ENCODE data around the gene SURF4. TPM values are rescaled to one million over a fixed set of nuclear protein-coding genes. Genes with fewer than 3 reads are reported as not detected.
"Not testable (repeated sequence)": the region's sequence is repeated elsewhere in the genome, so short reads cannot be mapped to it uniquely, and the experiment has no call there.

SURF4 gene
- polyA plus RNA-seq, 3 donors = 161 to 181 (median 175) TPM

GRCh38 chr9:133404454-133405002, 28.7 kb upstream of the SURF4 start:
- no peak for DNase-seq (ENCODE audit: extremely low read depth in 1 of 11, low read depth in 9 of 11, low spot score in 4 of 11)

GRCh38 chr9:133403766-133404453, 28.1 kb upstream of the SURF4 start:
- no peak for DNase-seq (ENCODE audit: extremely low read depth in 1 of 11, low read depth in 9 of 11, low spot score in 4 of 11)

DNA sequence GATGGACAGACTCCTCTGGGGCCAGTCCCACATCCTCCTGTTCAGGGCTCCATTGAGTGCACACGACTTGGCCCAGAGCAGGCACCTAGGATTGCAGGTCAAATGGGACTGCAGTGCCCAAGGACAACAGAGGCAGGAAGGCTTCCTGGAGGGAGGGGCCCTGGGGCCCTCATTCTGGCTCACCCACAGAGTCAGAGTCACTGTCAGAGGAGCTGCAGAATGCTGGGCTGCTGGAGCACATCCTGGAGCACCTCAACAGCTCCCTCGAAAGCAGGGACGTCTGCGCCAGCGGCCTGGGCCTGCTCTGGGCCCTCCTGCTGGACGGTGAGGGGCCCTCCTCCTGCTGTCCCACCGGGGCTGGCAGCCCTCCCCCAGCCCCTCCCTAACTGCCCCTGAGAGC, 26.8 kb upstream of the SURF4 start:
- DNase-seq (ENCODE audit: extremely low read depth in 1 of 11, low read depth in 9 of 11, low spot score in 4 of 11) = no peak

DNA sequence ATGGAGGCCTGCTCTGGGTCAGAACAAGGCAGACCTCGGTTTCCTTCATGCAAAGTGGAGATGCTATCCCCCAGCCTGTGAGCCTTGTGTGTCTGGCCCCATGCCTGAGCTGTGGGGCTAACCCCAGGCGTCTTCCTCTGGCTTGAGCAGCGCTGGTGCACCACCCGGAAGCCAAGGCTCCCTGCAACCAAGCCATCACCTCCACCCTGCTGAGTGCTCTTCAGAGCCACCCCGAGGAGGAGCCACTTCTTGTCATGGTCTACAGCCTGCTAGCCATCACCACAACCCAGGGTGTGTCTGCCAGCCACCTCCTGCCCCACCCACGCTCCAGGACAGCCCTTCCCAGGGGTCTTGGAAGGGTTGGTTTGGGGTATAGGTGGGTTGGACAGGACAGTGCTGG, 25.7 kb upstream of the SURF4 start:
- DNase-seq (ENCODE audit: extremely low read depth in 1 of 11, low read depth in 9 of 11, low spot score in 4 of 11) = no peak

DNA sequence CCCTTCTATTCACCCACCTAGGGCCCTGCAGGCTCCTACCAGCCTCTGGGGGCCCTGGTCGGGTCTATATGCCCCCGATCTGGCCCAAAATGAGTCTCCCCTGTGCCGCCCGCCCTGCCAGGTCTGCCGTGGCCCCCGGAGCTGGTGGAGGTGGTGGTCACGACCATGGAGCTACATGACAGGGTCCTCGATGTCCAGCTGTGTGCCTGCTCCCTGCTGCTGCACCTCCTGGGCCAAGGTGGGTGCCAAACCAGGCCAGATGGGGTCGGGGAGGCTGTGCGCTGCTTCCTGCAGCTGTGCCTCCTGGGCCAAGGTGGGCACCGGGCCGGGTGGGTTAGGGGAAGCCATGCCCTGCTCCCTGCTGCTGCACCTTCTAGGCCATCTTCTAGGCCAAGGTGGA, 24.4 kb upstream of the SURF4 start:
- no peak for DNase-seq (ENCODE audit: extremely low read depth in 1 of 11, low read depth in 9 of 11, low spot score in 4 of 11)

DNA sequence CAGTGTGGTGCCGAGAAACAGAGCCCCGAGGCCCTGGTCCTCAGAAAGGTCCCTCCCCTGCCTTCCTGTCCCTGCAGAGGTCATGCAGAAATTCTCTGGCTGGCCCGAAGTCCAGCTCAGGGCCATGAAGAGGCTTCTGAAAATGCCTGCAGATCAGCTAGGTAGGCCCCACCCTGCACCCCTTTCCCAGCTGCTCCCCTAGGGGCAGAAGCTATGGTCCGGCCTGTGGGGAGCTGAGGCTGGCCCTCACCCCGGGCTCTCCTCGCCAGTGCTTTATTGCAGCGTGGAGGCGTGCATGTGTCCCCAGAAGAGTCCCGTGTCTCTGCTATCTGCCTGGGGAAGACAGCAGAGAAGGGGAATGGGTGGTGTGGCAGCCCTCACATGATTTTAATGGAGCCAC, 22.0 kb upstream of the SURF4 start:
- no peak for DNase-seq (ENCODE audit: extremely low read depth in 1 of 11, low read depth in 9 of 11, low spot score in 4 of 11)

- no peak for DNase-seq (ENCODE audit: extremely low read depth in 1 of 11, low read depth in 9 of 11, low spot score in 4 of 11)
These were observed 21.5 kb upstream of the SURF4 start for GRCh38 chr9:133397370-133397769.

DNA sequence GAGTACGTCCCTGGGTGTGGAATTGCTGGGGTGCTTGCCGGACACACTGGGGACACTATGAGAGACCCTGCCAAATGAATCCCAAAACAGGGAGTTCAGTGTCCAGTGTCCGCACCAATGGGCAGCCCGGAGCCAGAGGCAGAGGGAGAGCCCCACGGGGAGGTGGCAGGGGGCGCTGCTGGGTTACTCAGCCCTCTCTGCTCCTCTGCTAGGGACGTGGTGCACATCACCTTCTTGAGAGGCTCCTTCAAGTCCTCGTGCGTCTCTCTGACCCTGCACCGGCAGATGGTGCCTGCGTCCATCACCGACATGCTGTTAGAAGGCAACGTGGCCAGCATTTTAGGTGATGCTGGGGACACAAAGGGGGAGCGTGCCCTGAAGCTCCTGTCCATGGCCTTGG, 21.1 kb upstream of the SURF4 start:
- DNase-seq (ENCODE audit: extremely low read depth in 1 of 11, low read depth in 9 of 11, low spot score in 4 of 11) = no peak

GRCh38 chr9:133394687-133395271, 18.9 kb upstream of the SURF4 start:
- DNase-seq (ENCODE audit: extremely low read depth in 1 of 11, low read depth in 9 of 11, low spot score in 4 of 11) = no peak

DNA sequence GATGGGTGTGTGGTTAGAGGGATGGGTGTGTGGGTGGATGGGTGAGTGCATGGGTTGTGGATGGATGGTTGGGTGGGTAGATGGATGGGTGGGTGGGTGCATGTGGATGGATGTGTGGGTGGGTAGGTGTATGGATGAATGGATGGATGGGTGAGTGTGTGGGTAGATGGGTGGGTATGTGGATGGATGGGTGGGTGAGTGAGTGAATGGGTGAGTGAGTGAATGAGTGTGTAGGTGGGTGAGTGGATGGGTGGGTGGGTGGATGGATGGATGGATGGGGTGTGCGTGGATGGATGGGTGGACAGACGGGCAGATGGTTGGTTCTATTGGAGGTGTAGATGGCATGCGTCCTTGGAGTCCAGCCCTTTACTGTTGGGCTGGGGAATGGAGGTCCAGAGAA, 17.5 kb upstream of the SURF4 start:
- DNase-seq (ENCODE audit: extremely low read depth in 1 of 11, low read depth in 9 of 11, low spot score in 4 of 11) = no peak

- not testable (repeated sequence) for DNase-seq (ENCODE audit: extremely low read depth in 1 of 11, low read depth in 9 of 11, low spot score in 4 of 11)
These were observed 16.4 kb upstream of the SURF4 start for GRCh38 chr9:133392308-133392707.

- not testable (repeated sequence) for DNase-seq (ENCODE audit: extremely low read depth in 1 of 11, low read depth in 9 of 11, low spot score in 4 of 11)
These were observed 15.6 kb upstream of the SURF4 start for GRCh38 chr9:133391449-133391848.

GRCh38 chr9:133390713-133391112, 14.9 kb upstream of the SURF4 start:
- no peak for DNase-seq (ENCODE audit: extremely low read depth in 1 of 11, low read depth in 9 of 11, low spot score in 4 of 11)

DNA sequence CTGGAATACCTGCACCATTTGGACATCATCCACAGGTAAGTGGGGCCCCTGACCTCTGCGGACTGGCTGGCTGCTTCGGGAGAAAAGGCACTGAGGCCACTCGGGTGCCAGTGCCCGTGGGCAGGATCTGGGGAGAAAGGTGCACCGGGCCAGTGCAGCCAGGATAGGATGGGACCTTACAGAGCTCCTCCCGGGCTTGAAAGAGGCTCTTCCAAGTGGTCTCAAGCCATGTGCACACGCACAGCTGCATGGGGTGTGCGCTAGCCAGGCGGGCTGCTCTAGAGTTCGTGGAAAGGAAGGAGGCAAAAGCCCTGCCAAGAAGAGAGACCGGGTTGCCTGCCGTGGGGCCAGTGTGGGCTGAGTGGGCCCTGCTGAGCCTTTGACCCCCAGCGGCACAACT, 13.7 kb upstream of the SURF4 start:
- no peak for DNase-seq (ENCODE audit: extremely low read depth in 1 of 11, low read depth in 9 of 11, low spot score in 4 of 11)

DNA sequence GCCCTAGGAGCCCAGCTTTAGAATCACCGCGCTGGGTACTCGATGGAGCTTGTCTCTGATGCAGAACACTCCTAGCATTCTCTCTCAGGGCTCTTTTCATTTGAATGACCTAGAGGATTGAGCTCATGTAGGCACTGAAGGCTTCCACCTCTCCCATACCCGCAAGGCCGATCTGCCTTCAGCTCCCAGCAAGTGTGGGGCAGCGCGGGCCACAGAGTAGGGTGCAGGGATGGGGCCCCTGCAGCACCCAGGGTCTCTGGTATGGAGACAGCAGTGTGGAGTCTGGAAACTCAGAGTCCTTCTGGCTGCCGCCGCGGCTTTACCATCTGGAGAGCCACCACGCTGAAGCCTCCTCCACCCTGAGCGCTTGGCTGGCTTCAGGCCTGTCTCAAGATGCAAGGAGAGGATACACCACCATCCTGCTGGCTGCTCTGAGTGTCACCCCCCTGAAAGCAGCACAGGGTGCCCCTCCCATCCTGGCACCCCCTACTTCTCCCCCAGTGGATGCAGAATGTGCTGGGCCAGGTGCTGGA, 13.2 kb upstream of the SURF4 start:
- no peak for DNase-seq (ENCODE audit: extremely low read depth in 1 of 11, low read depth in 9 of 11, low spot score in 4 of 11)

DNA sequence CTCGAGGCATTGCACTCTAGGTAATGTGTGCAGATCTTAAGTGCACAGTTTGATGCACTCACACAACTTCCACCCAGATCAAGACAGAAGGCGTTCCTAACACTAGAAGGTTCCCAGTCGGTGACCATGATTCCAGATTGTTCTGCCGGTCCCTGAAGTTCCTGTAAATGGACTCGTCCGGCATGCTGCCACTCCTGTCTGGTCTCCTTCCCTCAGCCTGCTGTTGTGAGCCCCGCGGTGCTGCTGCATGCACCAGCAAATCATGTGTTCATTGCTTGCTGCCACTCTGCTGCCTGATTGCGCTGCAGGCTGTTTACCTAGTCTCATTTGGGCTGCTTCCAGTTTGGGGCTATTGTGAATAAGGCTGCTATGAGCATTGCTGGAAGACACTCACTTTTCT, 11.8 kb upstream of the SURF4 start:
- DNase-seq (ENCODE audit: extremely low read depth in 1 of 11, low read depth in 9 of 11, low spot score in 4 of 11) = no peak

- DNase-seq (ENCODE audit: extremely low read depth in 1 of 11, low read depth in 9 of 11, low spot score in 4 of 11) = no peak
These were observed 10.5 kb upstream of the SURF4 start for GRCh38 chr9:133386338-133386737.

DNA sequence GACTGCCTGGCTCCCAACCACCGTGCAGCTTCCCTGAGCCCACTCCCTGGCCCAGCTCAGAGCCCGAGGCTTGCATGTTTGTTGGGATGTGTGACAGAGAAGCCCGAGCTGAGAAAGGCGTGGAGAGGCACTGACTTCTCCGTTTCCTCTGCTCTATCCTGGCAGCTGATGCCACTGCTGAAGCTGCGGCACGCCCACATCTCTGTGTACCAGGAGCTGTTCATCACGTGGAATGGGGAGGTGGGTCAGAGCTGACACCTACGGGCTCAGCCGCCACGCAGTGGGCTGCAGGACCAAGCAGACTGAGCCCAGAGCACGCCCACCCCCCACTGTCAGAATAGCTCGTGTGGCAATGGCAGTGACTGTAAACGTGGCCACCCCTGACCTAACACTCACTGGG, 9.6 kb upstream of the SURF4 start:
- DNase-seq (ENCODE audit: extremely low read depth in 1 of 11, low read depth in 9 of 11, low spot score in 4 of 11) = no peak

DNA sequence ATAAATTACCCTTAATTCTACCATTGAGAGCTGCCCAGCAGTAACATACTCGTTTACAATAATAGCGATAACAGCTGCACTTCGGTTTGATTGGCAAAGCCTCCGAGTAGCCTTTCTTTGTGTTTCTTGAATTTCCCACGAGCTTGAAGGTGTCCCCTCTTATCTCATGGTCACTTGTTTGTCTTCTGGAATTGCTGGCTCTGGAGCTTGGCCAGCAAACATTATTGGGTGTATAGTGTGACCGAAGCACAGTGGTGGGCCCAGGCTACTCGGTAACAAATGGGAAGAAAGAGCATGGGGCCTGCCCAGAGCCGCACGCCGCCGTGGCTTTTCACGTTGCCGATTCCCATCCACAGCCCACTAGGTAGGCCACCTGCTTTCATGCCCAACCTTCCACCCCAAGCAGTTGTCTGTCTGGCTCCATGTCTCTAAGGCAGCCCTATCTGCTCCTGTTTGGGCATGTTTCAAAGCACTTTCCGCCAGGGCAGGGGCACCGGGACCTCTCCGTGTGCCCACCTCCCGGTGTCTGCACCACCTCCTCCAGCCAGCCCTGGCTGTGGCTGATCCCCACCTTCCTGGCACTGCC, 9.0 kb upstream of the SURF4 start:
- no peak for DNase-seq (ENCODE audit: extremely low read depth in 1 of 11, low read depth in 9 of 11, low spot score in 4 of 11)

GRCh38 chr9:133383438-133383837, 7.6 kb upstream of the SURF4 start:
- no peak for DNase-seq (ENCODE audit: extremely low read depth in 1 of 11, low read depth in 9 of 11, low spot score in 4 of 11)
